Upper lobe of left lung (tissue), 6 donors: Measurements from ENCODE around the gene TMSB10. TPM values are rescaled to one million over a fixed set of nuclear protein-coding genes. Genes with fewer than 3 reads are reported as not detected.

Experiments used
- ATAC-seq, 2 donors: fragments of 200-7000 bp; cut with Tn5 transposase; one replicate each; pipeline ENCODE4 v1.9.1; 2022; ENCODE audit warnings: mild to moderate bottlenecking in 2 of 2, moderate library complexity in 2 of 2; ENCODE audit not compliant: low FRiP score in 2 of 2
- DNase-seq, 2 donors: peaks; one replicate each; pipeline ENCODE4 v3.0.0-alpha.2; 2019 to 2020
- H3K27ac ChIP-seq, 4 donors: fragments of 200-600 bp; sonication (generic); one replicate each; pipeline ENCODE4 v1.5.1; 2016 to 2019
- H3K27me3 ChIP-seq, 4 donors: fragments of 200-600 bp; sonication (generic); one replicate each; pipeline ENCODE4 v1.5.1; 2017 to 2019
- H3K36me3 ChIP-seq, 4 donors: fragments of 200-600 bp; sonication (generic); one replicate each; pipeline ENCODE4 v1.5.1; 2016 to 2019
- H3K4me1 ChIP-seq, 4 donors: fragments of 200-600 bp; sonication (generic); one replicate each; pipeline ENCODE4 v1.5.1; 2018 to 2019
- H3K4me3 ChIP-seq, 4 donors: fragments of 200-600 bp; sonication (generic); one replicate each; pipeline ENCODE4 v1.5.1; 2017 to 2019; ENCODE audit warnings: mild to moderate bottlenecking in 2 of 4, moderate library complexity in 1 of 4
- H3K9me3 ChIP-seq, 4 donors: fragments of 200-600 bp; sonication (generic); one replicate each; pipeline ENCODE4 v1.5.1; 2018 to 2019
- EP300 ChIP-seq, 4 donors: sonication (generic); formaldehyde crosslinking; IDR thresholded peaks; one replicate each; pipeline ENCODE4 v1.5.1; 2017; ENCODE audit warnings: antibody characterized with exemption in 4 of 4, control low read depth in 2 of 4
- POLR2A ChIP-seq, 4 donors: fragments of 450-650 bp; IDR thresholded peaks; one replicate each; pipeline ENCODE4 v1.5.1; 2016 to 2017; ENCODE audit warnings: antibody characterized with exemption in 4 of 4, mild to moderate bottlenecking in 2 of 4
- POLR2AphosphoS5 ChIP-seq, 2 donors: sonication (generic); formaldehyde crosslinking; IDR thresholded peaks; one replicate each; pipeline ENCODE4 v1.5.1; 2017; ENCODE audit warnings: antibody characterized with exemption in 2 of 2
- WGBS, 2 donors: methylation state at CpG; one replicate each; pipeline ENCODE4 v1.1.5; 2017 to 2018; 5-methylcytosine and 5-hydroxymethylcytosine counted together
- total RNA-seq, 6 donors: library from RNA; depleted of rRNA in 4 of 6; stranded (reverse); fragments of >200 nt in 4 of 6; gene quantifications; one replicate each; pipeline versions ENCODE4 v1.1.0 to v1.2.1, GENCODE V29; 2016 to 2021
- TF ChIP-seq, protein P1 (sequence below), 6 experiments: fragments of 450-650 bp in 4 of 6; fragments of 200-600 bp in 2 of 6; sonication (generic) in 2 of 6; IDR thresholded peaks; one replicate each; pipeline ENCODE4 v1.5.1; 2016 to 2019; ENCODE audit warnings: antibody characterized with exemption in 6 of 6
- donor health status: DM: no; HTN: no; CAD: no; lungs with moderate emphysema.
- donor health status: DM: no; HTN: yes; CAD: no; lungs with severe emphysema.

The TMSB10 gene
- total RNA-seq, 6 donors from 2014 or later, result 1,275 to 5,234 (median 2,267) TPM

DNA sequence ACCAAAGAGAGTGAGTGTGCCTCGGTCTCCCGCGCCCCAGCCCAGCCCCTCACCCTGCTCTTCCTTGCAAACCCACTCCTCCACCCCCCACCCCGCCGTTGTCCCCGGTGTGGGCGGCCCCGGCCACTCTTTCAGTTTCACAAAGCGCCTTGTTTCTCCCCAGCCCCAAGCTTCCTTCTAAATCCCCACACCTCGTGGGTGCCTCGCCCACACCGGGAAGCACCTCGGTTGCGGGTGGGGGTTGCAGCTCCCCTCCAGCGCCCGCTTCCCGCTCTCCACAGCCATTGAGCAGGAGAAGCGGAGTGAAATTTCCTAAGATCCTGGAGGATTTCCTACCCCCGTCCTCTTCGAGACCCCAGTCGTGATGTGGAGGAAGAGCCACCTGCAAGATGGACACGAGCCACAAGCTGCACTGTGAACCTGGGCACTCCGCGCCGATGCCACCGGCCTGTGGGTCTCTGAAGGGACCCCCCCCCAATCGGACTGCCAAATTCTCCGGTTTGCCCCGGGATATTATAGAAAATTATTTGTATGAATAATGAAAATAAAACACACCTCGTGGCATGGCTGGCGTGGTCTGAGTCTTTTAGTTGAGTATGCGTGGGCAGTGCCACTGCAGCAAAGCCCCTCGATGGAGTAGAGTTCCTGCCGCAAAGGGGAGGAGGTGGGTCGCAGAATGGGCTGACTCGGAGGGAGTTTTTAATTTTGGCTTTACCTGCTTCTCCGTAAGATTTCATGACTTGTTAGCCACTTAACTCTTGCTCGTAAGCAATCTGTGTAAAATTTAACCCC is 848 bp downstream of the TMSB10 start:
- peaks cover 0 to 4% (median 0%) of the 10 kb centered on the region in 4 donors for H3K36me3 ChIP-seq
- 0 to 3% methylated on average over 20 to 38 of the region's 38 CpGs for WGBS, 2 donors
- peak overlapping the region; percentile 76 to 94 (median 84) for H3K4me3 ChIP-seq
- DNase-seq (peak; percentile 57 to 89), ATAC-seq (peak; percentile 11 to 26)
- H3K27me3 ChIP-seq, result no peaks in the 10 kb centered on the region
- H3K4me1 ChIP-seq, result peaks cover 11 to 26% (median 24%) of the 10 kb centered on the region in 4 donors
- no peak for TF ChIP-seq POLR2AphosphoS5 (IDR thresholded peaks at IDR 0.05)
- no peak for TF ChIP-seq POLR2A (IDR thresholded peaks at IDR 0.05)
- no peak for TF ChIP-seq EP300 (IDR thresholded peaks at IDR 0.05)
- TF ChIP-seq, protein P1, sequence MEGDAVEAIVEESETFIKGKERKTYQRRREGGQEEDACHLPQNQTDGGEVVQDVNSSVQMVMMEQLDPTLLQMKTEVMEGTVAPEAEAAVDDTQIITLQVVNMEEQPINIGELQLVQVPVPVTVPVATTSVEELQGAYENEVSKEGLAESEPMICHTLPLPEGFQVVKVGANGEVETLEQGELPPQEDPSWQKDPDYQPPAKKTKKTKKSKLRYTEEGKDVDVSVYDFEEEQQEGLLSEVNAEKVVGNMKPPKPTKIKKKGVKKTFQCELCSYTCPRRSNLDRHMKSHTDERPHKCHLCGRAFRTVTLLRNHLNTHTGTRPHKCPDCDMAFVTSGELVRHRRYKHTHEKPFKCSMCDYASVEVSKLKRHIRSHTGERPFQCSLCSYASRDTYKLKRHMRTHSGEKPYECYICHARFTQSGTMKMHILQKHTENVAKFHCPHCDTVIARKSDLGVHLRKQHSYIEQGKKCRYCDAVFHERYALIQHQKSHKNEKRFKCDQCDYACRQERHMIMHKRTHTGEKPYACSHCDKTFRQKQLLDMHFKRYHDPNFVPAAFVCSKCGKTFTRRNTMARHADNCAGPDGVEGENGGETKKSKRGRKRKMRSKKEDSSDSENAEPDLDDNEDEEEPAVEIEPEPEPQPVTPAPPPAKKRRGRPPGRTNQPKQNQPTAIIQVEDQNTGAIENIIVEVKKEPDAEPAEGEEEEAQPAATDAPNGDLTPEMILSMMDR (IDR thresholded peaks at IDR 0.05), result no peak
- H3K27ac ChIP-seq, result peak overlapping the region; percentile 93 to 98 (median 96)
- no peaks in the 10 kb centered on the region for H3K9me3 ChIP-seq

DNA sequence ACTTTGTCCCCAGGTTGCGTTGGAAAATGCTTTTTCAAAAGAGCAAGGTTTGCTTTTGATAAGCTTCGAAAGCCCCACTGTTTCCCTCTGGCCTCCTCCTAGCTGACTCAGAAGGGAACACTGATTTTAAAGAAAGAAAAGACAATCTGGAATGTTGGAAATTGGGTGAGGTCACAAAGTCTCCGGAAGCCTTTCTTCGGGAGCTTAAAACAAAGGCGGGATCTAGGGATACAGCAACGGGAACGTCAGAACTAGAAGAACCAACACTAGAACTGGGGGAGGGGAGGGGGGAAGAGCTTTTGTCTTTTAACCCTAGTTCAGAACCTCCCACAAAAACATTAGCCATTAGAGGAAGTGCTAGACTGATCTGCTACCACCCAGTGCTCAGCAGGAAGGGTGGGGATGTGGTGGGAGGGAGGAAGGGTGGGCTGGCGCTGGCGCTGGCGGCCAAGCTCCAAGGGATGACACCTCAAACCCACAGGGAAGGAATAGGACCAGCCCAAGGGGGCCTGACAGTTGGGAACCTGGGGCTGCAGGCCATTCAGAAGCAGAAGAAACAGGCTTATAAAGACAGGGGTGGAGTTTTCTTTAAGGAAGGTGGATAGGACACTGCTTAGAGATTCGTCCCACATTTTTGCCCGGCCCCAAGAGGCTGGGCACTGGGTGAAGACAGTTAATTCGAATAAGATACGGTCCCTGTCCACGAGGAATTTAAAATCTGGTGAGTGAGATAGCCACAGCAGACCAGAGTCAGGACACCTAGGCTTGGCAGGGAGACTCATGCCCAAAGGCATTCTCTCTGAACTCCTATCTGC is 1.7 kb downstream of the TMSB10 start:
- ATAC-seq, result peak; percentile 73 to 82
- peak; percentile 72 to 89 for DNase-seq
- Histone ChIP-seq H3K9me3 (no peaks in the 10 kb centered on the region), H3K27me3 (no peaks in the 10 kb centered on the region), H3K27ac (peak overlapping the region; percentile 93 to 98 (median 96)), H3K4me3 (peak overlapping the region; percentile 76 to 94 (median 84)), H3K4me1 (peaks cover 11 to 26% (median 24%) of the 10 kb centered on the region in 4 donors), H3K36me3 (peaks cover 0 to 4% (median 0%) of the 10 kb centered on the region in 4 donors)
- 5 to 7% methylated on average over 15 of the region's 15 CpGs for WGBS, 2 donors
- TF ChIP-seq POLR2A (IDR thresholded peaks at IDR 0.05), result peak in 3 of 4 donors; percentile 30 to 64 (median 38)
- TF ChIP-seq, protein P1 (IDR thresholded peaks at IDR 0.05), result no peak
- peak; percentile 63 to 76 for TF ChIP-seq POLR2AphosphoS5 (IDR thresholded peaks at IDR 0.05)
- peak in 1 of 4 donors; percentile 17 for TF ChIP-seq EP300 (IDR thresholded peaks at IDR 0.05)

DNA sequence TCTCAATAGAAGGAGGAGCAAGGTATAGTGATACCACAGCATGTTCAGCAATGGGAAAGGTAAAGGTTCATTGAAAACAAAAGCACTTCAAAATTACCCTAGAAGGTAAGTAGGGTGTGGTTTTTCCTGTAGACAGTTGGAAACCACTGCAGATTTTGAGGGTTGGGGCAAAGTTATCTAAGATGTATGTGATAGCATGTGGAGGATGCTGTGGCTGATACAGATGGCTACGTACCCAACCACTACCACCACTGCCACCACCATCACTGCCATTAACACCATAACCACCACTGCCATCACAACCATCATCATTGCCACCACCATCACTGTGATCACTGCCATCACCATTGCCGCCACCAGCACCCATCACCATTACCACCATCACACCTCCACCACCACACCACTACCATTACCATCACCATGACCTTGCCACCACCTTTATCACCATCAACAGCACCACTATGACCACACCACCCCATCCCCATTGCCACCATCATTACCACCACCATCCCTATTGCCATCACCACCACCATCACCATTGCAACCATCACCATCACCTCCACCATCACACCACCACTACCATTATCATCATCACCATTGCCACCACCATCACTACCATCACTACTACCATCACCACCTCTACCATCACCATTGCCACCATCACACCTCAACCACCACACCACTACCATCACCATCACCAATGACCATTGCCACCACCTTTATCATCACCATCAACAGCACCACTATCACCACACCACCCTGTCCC is 3.7 kb downstream of the TMSB10 start:
- no peaks in the 10 kb centered on the region for H3K9me3 ChIP-seq
- TF ChIP-seq POLR2A (IDR thresholded peaks at IDR 0.05) (no peak), EP300 (IDR thresholded peaks at IDR 0.05) (no peak), POLR2AphosphoS5 (IDR thresholded peaks at IDR 0.05) (no peak)
- TF ChIP-seq, protein P1 (IDR thresholded peaks at IDR 0.05), result no peak
- H3K27ac ChIP-seq, result peak overlapping the region in 3 of 4 donors; percentile 4 to 98 (median 97)
- H3K4me3 ChIP-seq, result no peak overlapping the region
- H3K27me3 ChIP-seq, result no peaks in the 10 kb centered on the region
- peaks cover 0 to 4% (median 0%) of the 10 kb centered on the region in 4 donors for H3K36me3 ChIP-seq
- H3K4me1 ChIP-seq, result peaks cover 9 to 24% (median 22%) of the 10 kb centered on the region in 4 donors
- WGBS, 2 donors, result 90 to 91% methylated on average over 2 of the region's 2 CpGs
- ATAC-seq (no peak), DNase-seq (no peak)

DNA sequence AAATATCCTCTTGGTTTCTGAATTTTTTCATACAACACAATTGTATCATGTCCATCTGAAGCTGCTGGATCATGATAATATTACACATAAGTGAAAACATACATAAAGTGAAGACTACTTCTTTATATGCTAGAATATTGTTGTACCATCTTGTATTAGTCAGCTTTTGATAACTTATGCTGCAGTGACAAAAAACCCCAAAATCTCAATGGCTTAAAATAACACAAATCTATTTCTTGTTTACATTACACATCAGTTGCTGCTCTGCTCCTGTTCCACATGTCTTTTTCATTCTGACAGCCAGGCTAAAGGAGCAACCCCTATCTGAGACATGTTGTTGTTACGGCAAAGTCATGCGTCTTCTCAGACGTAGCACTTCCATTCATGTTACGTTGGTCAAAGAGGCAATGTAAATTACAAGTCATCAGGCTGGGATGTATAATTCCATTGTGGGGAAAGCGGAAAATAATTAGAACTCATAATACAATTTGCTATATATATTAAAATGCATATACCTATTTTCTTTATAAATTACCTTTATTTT is 5.8 kb downstream of the TMSB10 start:
- ATAC-seq (no peak), DNase-seq (no peak)
- Histone ChIP-seq H3K36me3 (peaks cover 0 to 2% (median 0%) of the 10 kb centered on the region in 4 donors), H3K27me3 (no peaks in the 10 kb centered on the region), H3K9me3 (no peaks in the 10 kb centered on the region), H3K4me1 (peaks cover 3 to 18% (median 15%) of the 10 kb centered on the region in 4 donors), H3K4me3 (no peak overlapping the region), H3K27ac (no peak overlapping the region)
- TF ChIP-seq EP300 (IDR thresholded peaks at IDR 0.05), result no peak
- TF ChIP-seq, protein P1 (IDR thresholded peaks at IDR 0.05), result no peak
- TF ChIP-seq POLR2AphosphoS5 (IDR thresholded peaks at IDR 0.05), result no peak
- no peak for TF ChIP-seq POLR2A (IDR thresholded peaks at IDR 0.05)
- WGBS, 2 donors, result 98 to 99% methylated on average over 5 of the region's 5 CpGs
